NCI-H1436 (cell line): ENCODE results near the gene MAPT.
A peak's percentile ranks its signal among the peaks of the same experiment; 100 is the strongest.
"Not testable (repeated sequence)": the region's sequence is repeated elsewhere in the genome, so short reads cannot be mapped to it uniquely, and the experiment has no call there.

Experiments
- DNase-seq: peaks from one replicate; lab custom pipeline; 2025; lab: John Stamatoyannopoulos, UW

Gene MAPT

GRCh38 chr17:45900723-45901415 is 6.5 kb downstream of the MAPT start:
- no peak for DNase-seq

- peak; percentile 52 for DNase-seq
These were observed 8.6 kb downstream of the MAPT start for GRCh38 chr17:45902892-45903346.

GRCh38 chr17:45904866-45905265 is 10.5 kb downstream of the MAPT start:
- no peak for DNase-seq

- DNase-seq = peak; percentile 22
These were observed 11.5 kb downstream of the MAPT start for GRCh38 chr17:45905814-45906213.

GRCh38 chr17:45906237-45906636 is 11.9 kb downstream of the MAPT start:
- peak; percentile 73 for DNase-seq

GRCh38 chr17:45906927-45907622 is 12.7 kb downstream of the MAPT start:
- no peak for DNase-seq

- peak; percentile 52 for DNase-seq
These were observed 13.5 kb downstream of the MAPT start for GRCh38 chr17:45907750-45908395.

- DNase-seq = no peak
These were observed 14.1 kb downstream of the MAPT start for GRCh38 chr17:45908460-45908859.

- DNase-seq = no peak
These were observed 14.6 kb downstream of the MAPT start for GRCh38 chr17:45908935-45909334.

- no peak for DNase-seq
These were observed 16.3 kb downstream of the MAPT start for GRCh38 chr17:45910667-45911066.

- no peak for DNase-seq
These were observed 18.0 kb downstream of the MAPT start for GRCh38 chr17:45912319-45912718.

- DNase-seq = not testable (repeated sequence)
These were observed 18.7 kb downstream of the MAPT start for GRCh38 chr17:45913030-45913429.

- DNase-seq = no peak
These were observed 19.8 kb downstream of the MAPT start for GRCh38 chr17:45914047-45914717.

GRCh38 chr17:45915263-45915662 is 20.9 kb downstream of the MAPT start:
- no peak for DNase-seq

- no peak for DNase-seq
These were observed 22.7 kb downstream of the MAPT start for GRCh38 chr17:45917081-45917480.

GRCh38 chr17:45918241-45918745 is 23.9 kb downstream of the MAPT start:
- DNase-seq = no peak

GRCh38 chr17:45919136-45919535 is 24.8 kb downstream of the MAPT start:
- no peak for DNase-seq

GRCh38 chr17:45920083-45920482 is 25.7 kb downstream of the MAPT start:
- DNase-seq = no peak

GRCh38 chr17:45923511-45924268 is 29.3 kb downstream of the MAPT start:
- DNase-seq = no peak

- no peak for DNase-seq
These were observed 30.0 kb downstream of the MAPT start for GRCh38 chr17:45924332-45924820.

GRCh38 chr17:45925311-45925710 is 31.0 kb downstream of the MAPT start:
- no peak for DNase-seq
